Caco-2 (cell line): ENCODE data around the gene FXYD7. TPM values are rescaled to one million over a fixed set of nuclear protein-coding genes. Genes with fewer than 3 reads are reported as not detected.

Experiments
- BruUV-seq: library from RNA; stranded (reverse); fragments of 400-500 nt; replicated peaks from 2 replicates; lab custom pipeline; 2021; lab: Mats Ljungman, UMichigan
- CTCF ChIA-PET: fragments of 300-600 bp; sonication (Branson Sonifier 250); formaldehyde crosslinking; loops from one replicate; lab custom pipeline; 2022; ENCODE audit warnings: antibody characterized with exemption; lab: Charles Lee
- POLR2A ChIA-PET: fragments of 300-600 bp; sonication (Branson Sonifier 250); formaldehyde crosslinking; loops from one replicate; lab custom pipeline; 2022; ENCODE audit warnings: antibody characterized with exemption; lab: Charles Lee
- DNase-seq, 2 experiments: peaks; one replicate each; pipeline versions ENCODE4 v3.0.0 to v3.0.0-alpha.2; 2020 to 2022
- H3K27me3 ChIP-seq: replicated peaks from 2 replicates; pipeline ENCODE4 v1.6.0; 2011; ENCODE audit warnings: low read length; ENCODE audit not compliant: control insufficient read depth, insufficient read depth
- H3K36me3 ChIP-seq: 2 replicates; pipeline ENCODE4 v1.5.1; 2011; ENCODE audit warnings: low read length; ENCODE audit not compliant: control insufficient read depth, insufficient read depth
- H3K4me1 ChIP-seq: fragments of 250-450 bp; sonication (Bioruptor Pico); 2 replicates; pipeline ENCODE4 v1.5.1; 2020; ENCODE audit warnings: mild to moderate bottlenecking
- H3K4me3 ChIP-seq: 2 replicates; pipeline ENCODE4 v1.5.1; 2011; ENCODE audit warnings: low read depth, mild to moderate bottlenecking, control low read depth, low read length
- H3K9me3 ChIP-seq: fragments of 250-450 bp; sonication (Bioruptor Pico); 2 replicates; pipeline ENCODE4 v1.5.1; 2020; ENCODE audit warnings: mild to moderate bottlenecking, moderate library complexity
- H3K27ac Mint-ChIP-seq: one replicate; pipeline ENCODE4 v1.8.0; 2022; ENCODE audit warnings: mixed read lengths; ENCODE audit not compliant: unreplicated experiment
- H3K27me3 Mint-ChIP-seq: one replicate; pipeline ENCODE4 v1.8.0; 2022; ENCODE audit warnings: mixed read lengths; ENCODE audit not compliant: insufficient read depth, unreplicated experiment
- H3K36me3 Mint-ChIP-seq: one replicate; pipeline ENCODE4 v1.8.0; 2022; ENCODE audit warnings: mild to moderate bottlenecking, mixed read lengths; ENCODE audit not compliant: insufficient read depth, unreplicated experiment
- H3K4me1 Mint-ChIP-seq: one replicate; pipeline ENCODE4 v1.8.0; 2022; ENCODE audit warnings: low read depth, mixed read lengths; ENCODE audit not compliant: unreplicated experiment
- H3K4me3 Mint-ChIP-seq: one replicate; pipeline ENCODE4 v1.8.0; 2022; ENCODE audit warnings: mild to moderate bottlenecking, moderate library complexity, mixed read lengths; ENCODE audit not compliant: unreplicated experiment
- H3K9me3 Mint-ChIP-seq: one replicate; pipeline ENCODE4 v1.8.0; 2022; ENCODE audit warnings: mixed read lengths; ENCODE audit not compliant: unreplicated experiment
- intact Hi-C: fragments of 100-400 bp; cut with micrococcal nuclease; formaldehyde crosslinking; loops from one replicate; pipeline ENCODE4 v1.10.0; 2022; ENCODE audit not compliant: unreplicated experiment
- total RNA-seq: library from RNA; stranded (reverse); gene quantifications from 2 replicates; pipeline ENCODE4 v1.2.3, GENCODE V29; 2022
- TF ChIP-seq, protein P1 (sequence below), 2 experiments: fragments of 200-600 bp in 1 of 2; IDR thresholded peaks; 1 replicate in 1 of 2; 2 replicates in 1 of 2; pipeline versions ENCODE4 v1.5.1 to v1.8.0; 2011 to 2022; ENCODE audit warnings: antibody characterized with exemption in 1 of 2, control low read depth in 1 of 2, inconsistent platforms in 1 of 2, low read depth in 1 of 2, low read length in 1 of 2, mild to moderate bottlenecking in 1 of 2, moderate library complexity in 1 of 2; ENCODE audit not compliant: insufficient read depth in 1 of 2, severe bottlenecking in 1 of 2, unreplicated experiment in 1 of 2

FXYD7 gene
- total RNA-seq, 1 experiment from 2014 or later = not detected

DNA sequence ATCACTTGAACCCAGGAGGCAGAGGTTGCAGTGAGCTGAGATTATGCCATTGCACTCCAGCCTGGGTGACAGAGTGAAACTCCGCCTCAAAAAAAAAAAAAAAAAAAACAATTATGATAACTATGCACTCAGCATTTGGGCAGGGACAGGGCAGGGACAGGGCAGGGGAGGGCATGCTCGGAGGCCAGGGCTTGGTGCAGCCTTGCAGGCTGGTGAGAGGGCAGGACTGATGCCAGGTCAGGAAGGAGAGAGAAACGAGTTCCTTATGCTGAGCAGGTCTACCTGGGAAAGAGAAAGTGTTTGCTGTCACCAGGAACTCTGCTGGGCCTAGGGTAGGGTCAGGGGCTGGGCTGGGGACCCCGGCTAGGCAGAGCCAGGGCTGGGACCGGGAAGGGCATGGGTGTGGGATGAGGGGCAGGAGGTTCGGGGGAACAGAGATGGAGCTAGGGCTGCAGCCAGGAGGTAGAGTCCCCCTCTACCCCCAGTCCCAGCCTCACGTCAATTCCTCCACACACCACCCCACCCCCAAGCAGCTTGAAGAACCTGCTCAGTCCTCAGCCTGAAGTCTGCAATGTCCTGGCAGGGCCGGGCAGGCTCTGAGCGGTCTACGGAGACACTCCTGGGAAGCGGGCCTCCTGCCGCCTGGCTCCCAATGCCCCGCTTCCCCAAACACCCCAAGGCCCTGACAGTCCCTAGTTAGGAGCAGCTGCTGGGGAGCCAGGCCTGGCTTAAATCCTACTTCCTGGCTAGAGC is 24.6 kb upstream of the FXYD7 start:
- BruUV-seq = no TSS peak
- no peaks in the 10 kb centered on the region for H3K36me3 Mint-ChIP-seq
- no peak overlapping the region for H3K27ac Mint-ChIP-seq
- no peak overlapping the region for H3K4me3 ChIP-seq
- TF ChIP-seq, protein P1, sequence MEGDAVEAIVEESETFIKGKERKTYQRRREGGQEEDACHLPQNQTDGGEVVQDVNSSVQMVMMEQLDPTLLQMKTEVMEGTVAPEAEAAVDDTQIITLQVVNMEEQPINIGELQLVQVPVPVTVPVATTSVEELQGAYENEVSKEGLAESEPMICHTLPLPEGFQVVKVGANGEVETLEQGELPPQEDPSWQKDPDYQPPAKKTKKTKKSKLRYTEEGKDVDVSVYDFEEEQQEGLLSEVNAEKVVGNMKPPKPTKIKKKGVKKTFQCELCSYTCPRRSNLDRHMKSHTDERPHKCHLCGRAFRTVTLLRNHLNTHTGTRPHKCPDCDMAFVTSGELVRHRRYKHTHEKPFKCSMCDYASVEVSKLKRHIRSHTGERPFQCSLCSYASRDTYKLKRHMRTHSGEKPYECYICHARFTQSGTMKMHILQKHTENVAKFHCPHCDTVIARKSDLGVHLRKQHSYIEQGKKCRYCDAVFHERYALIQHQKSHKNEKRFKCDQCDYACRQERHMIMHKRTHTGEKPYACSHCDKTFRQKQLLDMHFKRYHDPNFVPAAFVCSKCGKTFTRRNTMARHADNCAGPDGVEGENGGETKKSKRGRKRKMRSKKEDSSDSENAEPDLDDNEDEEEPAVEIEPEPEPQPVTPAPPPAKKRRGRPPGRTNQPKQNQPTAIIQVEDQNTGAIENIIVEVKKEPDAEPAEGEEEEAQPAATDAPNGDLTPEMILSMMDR (IDR thresholded peaks at IDR 0.05; ENCODE audit: insufficient read depth in 1 of 2, low read depth in 1 of 2, low read length in 1 of 2, severe bottlenecking in 1 of 2, unreplicated experiment in 1 of 2) = no peak
- no peaks in the 10 kb centered on the region for H3K27me3 ChIP-seq
- H3K27me3 Mint-ChIP-seq = no peaks in the 10 kb centered on the region
- H3K9me3 Mint-ChIP-seq = no peaks in the 10 kb centered on the region
- no peak for DNase-seq
- CTCF ChIA-PET = interaction anchor here (0.7 kb wide), 1 partner anchor 284 kb away, joined by 4 read pairs; no protein-coding TSS in a partner anchor
- H3K4me3 Mint-ChIP-seq = no peak overlapping the region
- intact Hi-C loops = no loop called here
- peaks cover 31% of the 10 kb centered on the region for H3K4me1 ChIP-seq
- H3K9me3 ChIP-seq = no peaks in the 10 kb centered on the region
- POLR2A ChIA-PET = no interaction called here
- H3K4me1 Mint-ChIP-seq = peaks cover 25% of the 10 kb centered on the region
- H3K36me3 ChIP-seq = peaks cover 3% of the 10 kb centered on the region; the same call in 1 of the 2 replicates

DNA sequence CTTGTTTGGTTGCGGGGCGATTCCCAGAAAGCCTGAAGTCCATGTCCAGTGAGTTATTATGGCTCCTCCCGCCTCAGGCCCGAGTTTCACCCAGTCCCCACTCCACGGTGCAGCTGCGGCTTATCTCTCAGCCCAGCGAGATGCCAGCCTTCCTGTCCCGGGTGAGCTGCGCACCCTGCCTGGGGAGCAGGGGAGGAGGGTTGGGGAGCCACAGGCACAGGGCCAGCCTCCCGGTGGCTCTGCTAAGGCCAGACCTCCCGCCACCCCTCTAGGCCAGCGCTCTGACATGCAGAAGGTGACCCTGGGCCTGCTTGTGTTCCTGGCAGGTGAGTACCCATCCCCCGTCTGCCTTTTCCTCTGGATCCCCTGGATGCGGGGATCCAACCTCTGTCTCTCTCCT is 24.0 kb upstream of the FXYD7 start:
- intact Hi-C loops = no loop called here
- H3K4me1 ChIP-seq = peaks cover 31% of the 10 kb centered on the region
- peaks cover under 1% of the 10 kb centered on the region for H3K36me3 Mint-ChIP-seq
- H3K9me3 Mint-ChIP-seq = no peaks in the 10 kb centered on the region
- H3K27me3 ChIP-seq = no peaks in the 10 kb centered on the region
- peaks cover 3% of the 10 kb centered on the region; the same call in 1 of the 2 replicates for H3K36me3 ChIP-seq
- BruUV-seq = no TSS peak
- no peaks in the 10 kb centered on the region for H3K27me3 Mint-ChIP-seq
- TF ChIP-seq, protein P1 (IDR thresholded peaks at IDR 0.05; ENCODE audit: insufficient read depth in 1 of 2, low read depth in 1 of 2, low read length in 1 of 2, severe bottlenecking in 1 of 2, unreplicated experiment in 1 of 2) = no peak
- H3K27ac Mint-ChIP-seq = no peak overlapping the region
- POLR2A ChIA-PET = no interaction called here
- DNase-seq = no peak
- H3K9me3 ChIP-seq = no peaks in the 10 kb centered on the region
- H3K4me1 Mint-ChIP-seq = peaks cover 31% of the 10 kb centered on the region
- no peak overlapping the region for H3K4me3 ChIP-seq
- H3K4me3 Mint-ChIP-seq = no peak overlapping the region
- CTCF ChIA-PET = no interaction called here

- Mint-ChIP-seq H3K27me3 (no peaks in the 10 kb centered on the region), H3K36me3 (peaks cover 6% of the 10 kb centered on the region), H3K27ac (no peak overlapping the region), H3K4me3 (no peak overlapping the region), H3K4me1 (peaks cover 37% of the 10 kb centered on the region), H3K9me3 (no peaks in the 10 kb centered on the region)
- peaks cover 3% of the 10 kb centered on the region; the same call in 1 of the 2 replicates for H3K36me3 ChIP-seq
- POLR2A ChIA-PET = no interaction called here
- intact Hi-C loops = no loop called here
- H3K9me3 ChIP-seq = no peaks in the 10 kb centered on the region
- CTCF ChIA-PET = no interaction called here
- DNase-seq = no peak
- peaks cover 27% of the 10 kb centered on the region for H3K4me1 ChIP-seq
- BruUV-seq = no TSS peak
- H3K4me3 ChIP-seq = no peak overlapping the region
- no peaks in the 10 kb centered on the region for H3K27me3 ChIP-seq
- TF ChIP-seq, protein P1 (IDR thresholded peaks at IDR 0.05; ENCODE audit: insufficient read depth in 1 of 2, low read depth in 1 of 2, low read length in 1 of 2, severe bottlenecking in 1 of 2, unreplicated experiment in 1 of 2) = no peak
Measured at GRCh38 chr19:35119578-35120155, 23.4 kb upstream of the FXYD7 start.
